GM12872 (cell line): Measurements from ENCODE around the gene CNTNAP5.

ENCODE experiments used
- CTCF ChIP-seq: IDR thresholded peaks from 3 replicates; pipeline ENCODE4 v1.5.1; 2011; ENCODE audit warnings: low read depth, mild to moderate bottlenecking, low read length, moderate library complexity; ENCODE audit not compliant: insufficient read depth

Gene CNTNAP5

GRCh38 chr2:124317628-124318027, 292.5 kb downstream of the CNTNAP5 start:
- no peak for TF ChIP-seq CTCF

GRCh38 chr2:124318913-124319312, 293.8 kb downstream of the CNTNAP5 start:
- no peak for TF ChIP-seq CTCF

GRCh38 chr2:124319577-124319976, 294.5 kb downstream of the CNTNAP5 start:
- TF ChIP-seq CTCF, result no peak

- TF ChIP-seq CTCF, result no peak
Measured at GRCh38 chr2:124320051-124320688, 295.1 kb downstream of the CNTNAP5 start.

GRCh38 chr2:124323321-124323720, 298.2 kb downstream of the CNTNAP5 start:
- TF ChIP-seq CTCF, result no peak

- peak; percentile 4; the same call in 1 of the 3 replicates for TF ChIP-seq CTCF
Measured at GRCh38 chr2:124325667-124326440, 300.8 kb downstream of the CNTNAP5 start.

- no peak for TF ChIP-seq CTCF
Measured at GRCh38 chr2:124327303-124327702, 302.2 kb downstream of the CNTNAP5 start.
